GM19238 (cell line): ENCODE data around the gene ZEB1.
"Not testable (repeated sequence)": the region's sequence is repeated elsewhere in the genome, so short reads cannot be mapped to it uniquely, and the experiment has no call there.

Source experiments
- DNase-seq: peaks from one replicate; pipeline ENCODE4 v3.0.0; 2011; ENCODE audit warnings: low spot score; ENCODE audit not compliant: insufficient read length

Gene ZEB1

DNA sequence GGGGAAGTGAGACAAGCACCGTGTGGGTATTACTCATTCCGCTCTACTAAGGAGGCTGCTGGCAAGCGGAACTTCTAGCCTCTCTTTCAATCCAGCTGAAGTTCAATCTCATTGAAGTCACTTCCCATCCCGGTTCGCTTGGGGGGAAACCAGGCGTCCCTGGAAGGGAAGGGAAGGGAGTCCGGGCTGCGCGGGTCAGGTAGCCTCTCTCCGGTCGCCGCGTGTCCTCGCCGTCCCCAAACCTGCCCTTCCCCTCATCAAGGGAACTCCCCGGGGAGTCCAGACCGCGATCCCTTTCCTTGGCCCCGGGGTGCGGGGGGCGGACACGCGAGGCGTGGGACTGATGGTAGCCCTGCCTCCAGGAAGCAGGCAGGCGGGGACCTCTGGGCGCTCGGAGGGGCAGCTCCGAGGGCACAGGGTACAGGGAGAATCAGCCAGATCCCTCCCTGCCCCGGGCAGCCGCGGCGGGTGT lies 598 bp upstream of the ZEB1 start:
- no peak for DNase-seq

DNA sequence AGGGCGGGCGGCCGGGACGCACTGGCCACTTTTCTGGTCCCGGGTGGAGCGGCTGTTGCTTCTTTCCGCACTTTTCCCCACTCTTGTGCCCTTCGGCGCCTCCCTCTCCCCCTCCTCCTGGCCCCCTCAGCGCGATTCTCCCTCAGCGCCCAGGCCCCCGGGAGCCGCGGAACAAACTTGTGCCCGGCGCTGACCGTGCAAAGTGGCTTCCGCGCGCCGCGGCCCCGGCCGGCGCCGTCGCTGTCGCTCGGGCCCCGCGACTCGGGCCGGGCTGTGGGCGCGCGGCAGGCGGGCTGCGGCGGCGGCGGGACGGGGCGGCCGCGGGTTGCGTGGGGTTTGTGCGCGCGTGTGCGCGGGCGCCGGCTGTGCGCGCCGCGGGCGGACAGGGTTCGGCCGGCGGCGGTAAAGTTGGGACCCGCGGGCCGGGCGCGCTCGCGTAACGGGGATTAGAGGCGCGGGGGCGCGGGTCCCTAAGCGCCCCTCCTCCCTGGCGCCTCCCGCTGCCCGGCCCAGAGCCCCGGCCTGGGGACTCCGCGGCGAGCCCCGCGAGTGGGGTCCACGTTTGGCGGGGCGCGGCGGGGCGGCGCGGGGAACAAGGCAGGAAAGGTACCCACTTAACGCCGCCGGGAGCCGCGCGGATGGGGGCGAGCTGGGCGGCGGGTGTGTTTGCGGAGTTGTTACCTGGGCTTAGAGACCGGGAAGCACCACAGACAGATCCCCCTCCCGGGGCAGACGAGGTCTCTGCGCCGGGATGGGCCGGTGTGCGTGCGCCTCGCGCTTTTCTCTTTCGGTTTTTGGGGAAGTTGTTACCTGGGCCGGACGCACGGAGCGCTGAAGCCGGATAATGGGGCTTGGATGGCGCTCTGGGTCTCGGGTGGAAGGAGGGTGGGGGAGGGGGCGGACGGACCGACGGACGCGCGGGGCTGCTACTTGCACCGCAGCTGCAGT lies 860 bp downstream of the ZEB1 start:
- peak; percentile 30 for DNase-seq

- DNase-seq = peak; percentile 25
Observed at GRCh38 chr10:31320550-31321211, 1.7 kb downstream of the ZEB1 start.

- no peak for DNase-seq
Observed at GRCh38 chr10:31321396-31321941, 2.5 kb downstream of the ZEB1 start.

GRCh38 chr10:31322647-31323046 lies 3.6 kb downstream of the ZEB1 start:
- DNase-seq = no peak

DNA sequence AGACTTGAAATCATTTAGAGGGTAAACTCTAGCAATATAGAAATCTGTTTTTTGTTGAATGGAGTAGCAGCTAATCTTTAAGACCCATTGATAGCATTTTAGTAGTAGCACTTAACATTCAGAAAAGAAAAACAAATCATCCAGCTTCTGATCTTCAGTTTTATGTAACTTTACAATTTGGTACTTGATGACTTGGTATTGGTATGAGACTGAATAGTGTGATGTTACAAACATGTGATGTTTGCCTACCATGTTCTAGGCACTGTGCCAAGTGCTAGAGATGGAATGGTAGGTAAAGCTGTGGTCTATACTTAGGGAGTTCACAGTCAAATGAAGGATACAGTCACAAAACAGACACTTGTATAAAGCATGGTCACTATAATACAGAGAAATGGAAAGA lies 21.3 kb downstream of the ZEB1 start:
- no peak for DNase-seq

GRCh38 chr10:31341552-31341951 lies 22.5 kb downstream of the ZEB1 start:
- DNase-seq = no peak

GRCh38 chr10:31343009-31343408 lies 24.0 kb downstream of the ZEB1 start:
- DNase-seq = no peak

DNA sequence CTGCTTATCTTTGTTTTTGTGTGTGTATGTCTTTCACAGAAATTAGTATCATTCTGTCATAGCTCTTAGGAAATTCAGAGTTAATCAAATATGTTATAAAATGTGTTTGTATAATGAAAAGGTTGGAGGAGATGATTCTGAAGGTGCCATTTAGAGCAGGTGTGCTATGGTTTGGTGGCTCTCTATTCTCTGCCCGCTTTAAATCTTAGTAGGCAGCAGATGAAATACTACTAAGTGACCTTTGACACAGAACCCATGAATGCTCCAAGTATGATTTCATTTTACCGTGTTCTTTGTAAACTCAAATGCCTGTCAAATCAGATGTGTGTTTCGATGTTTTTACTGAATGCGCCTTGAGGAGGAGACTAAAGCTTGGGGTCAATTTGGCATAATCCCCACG lies 24.5 kb downstream of the ZEB1 start:
- no peak for DNase-seq

GRCh38 chr10:31345886-31346285 lies 26.9 kb downstream of the ZEB1 start:
- DNase-seq = no peak

DNA sequence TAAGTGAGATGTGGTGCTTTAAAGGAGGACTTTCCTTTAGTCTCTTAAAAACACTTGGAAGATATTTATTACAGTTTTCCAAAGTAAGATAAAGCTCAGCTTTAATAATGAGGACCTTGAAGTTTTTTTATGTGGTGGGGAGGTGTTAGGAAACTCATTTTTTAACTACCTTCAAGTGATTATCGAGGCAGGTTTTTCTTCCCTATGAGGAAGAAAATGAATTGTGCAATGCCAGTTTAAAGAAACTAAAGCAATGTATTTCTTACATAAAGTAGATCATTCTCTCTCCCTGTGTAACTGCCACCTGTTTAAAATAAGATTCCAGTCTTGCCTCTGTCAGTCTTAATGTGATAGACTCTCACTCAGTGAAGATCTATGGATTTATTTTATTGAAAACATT lies 27.9 kb downstream of the ZEB1 start:
- DNase-seq = no peak

DNA sequence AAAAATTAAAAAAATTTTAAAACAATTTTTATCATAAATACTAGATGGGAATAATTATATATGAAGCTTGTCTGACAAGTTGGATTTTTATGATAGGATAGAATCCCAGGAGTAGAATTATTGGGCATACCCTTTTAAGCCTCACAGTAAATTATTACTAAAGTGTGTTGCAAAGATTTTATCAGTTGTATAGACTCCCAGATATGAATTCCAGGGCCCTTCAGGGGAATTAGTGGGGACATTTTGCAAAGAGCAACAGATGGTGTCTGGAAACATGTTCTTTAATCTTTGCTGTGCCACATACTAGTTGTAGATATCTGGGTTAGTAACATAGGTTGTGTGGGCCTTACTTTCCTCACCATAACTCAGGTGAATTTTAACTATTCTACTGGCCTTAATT lies 28.7 kb downstream of the ZEB1 start:
- DNase-seq = no peak

DNA sequence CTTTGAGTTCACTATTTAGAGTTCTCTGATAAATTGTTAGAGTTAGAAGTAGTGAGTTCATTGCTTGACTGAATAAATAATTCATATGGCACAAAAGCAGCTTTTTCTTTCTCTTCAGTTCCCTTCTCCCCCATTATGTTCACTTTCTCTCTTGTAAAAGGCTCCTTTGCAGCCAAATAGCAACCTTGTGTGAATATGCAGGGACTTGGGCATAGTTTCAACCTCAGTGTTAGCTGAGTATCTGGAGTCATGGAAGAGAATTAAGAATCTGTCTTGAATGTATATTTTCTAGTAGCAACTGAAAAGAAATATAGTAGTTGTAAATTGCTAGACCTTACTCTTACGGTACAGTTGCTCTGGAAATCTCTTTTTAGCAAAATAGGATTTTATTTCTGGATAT lies 31.9 kb downstream of the ZEB1 start:
- DNase-seq = no peak

- DNase-seq = no peak
Observed at GRCh38 chr10:31352436-31353226, 33.6 kb downstream of the ZEB1 start.

- DNase-seq = peak; percentile 8
Observed at GRCh38 chr10:31353574-31353973, 34.6 kb downstream of the ZEB1 start.

- DNase-seq = no peak
Observed at GRCh38 chr10:31358688-31359330, 39.8 kb downstream of the ZEB1 start.

GRCh38 chr10:31359979-31360378 lies 41.0 kb downstream of the ZEB1 start:
- no peak for DNase-seq

- DNase-seq = not testable (repeated sequence)
Observed at GRCh38 chr10:31361475-31361874, 42.5 kb downstream of the ZEB1 start.

DNA sequence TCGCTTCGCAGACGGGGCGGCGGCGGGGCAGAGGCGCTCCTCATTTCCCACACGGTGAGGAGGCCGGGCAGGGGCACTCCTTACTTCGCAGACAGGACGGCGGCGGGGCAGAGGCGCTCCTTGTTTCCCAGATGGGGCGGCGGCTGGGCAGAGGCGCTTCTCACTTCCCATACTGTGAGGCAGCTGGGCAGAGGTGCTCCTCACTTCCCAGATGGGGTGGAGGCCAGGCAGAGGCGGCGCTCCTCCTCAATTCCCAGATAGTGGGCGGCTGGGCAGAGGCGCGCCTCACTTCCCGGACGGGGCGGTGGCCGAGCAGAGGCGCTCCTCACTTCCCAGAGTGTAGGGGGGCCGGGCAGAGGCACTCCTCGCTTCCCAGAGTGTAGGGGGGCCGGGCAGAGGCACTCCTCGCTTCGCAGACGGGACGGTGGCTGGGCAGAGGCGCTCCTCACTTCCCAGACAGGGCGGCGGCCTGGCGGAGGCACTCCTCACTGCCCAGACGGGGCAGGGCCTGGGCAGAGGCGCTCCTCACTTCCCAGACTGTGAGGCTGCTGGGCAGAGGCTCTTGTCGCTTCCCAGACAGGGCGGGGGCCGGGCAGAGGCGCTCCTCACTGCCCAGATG lies 43.1 kb downstream of the ZEB1 start:
- DNase-seq = no peak

DNA sequence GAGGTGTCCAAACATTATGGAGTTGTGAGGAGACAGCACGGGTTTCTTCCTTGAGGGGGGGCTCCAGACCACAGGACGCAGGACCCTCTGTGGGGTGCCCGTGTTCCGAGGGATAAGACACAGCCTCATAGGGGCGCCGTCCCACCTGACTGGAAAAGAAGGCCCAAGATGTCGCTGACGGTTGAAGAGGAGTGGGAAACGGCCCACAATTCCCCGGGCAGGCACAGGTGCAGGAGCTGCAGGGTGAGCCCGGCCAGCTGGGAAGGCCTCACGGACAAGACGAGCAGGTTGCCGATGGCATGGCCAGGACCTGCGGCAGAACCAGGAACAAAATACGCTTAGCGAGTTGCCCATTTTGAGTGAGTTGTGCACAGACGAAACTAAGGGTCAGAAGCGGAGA lies 44.7 kb downstream of the ZEB1 start:
- DNase-seq = not testable (repeated sequence)

DNA sequence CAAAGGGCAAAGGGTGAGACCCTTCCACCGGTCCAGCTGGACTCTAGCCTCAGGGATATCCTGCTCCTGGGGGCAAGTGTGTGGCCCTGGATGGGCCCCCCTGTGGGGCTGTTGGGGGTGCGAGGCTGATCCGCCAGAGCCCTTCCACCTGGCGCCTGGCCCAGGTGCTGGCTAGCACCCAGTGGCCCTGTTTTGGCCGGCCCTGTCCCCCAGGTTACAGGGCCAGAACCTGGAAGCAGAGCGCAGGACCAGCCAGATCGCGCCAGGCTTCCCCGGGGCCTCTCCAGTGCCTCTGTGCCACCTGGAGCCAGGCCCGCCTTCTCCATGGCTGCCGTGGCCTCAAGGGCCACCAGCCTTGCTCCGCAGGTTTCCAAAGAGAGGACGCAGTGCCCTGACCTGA lies 45.2 kb downstream of the ZEB1 start:
- DNase-seq = not testable (repeated sequence)
